HepG2 (cell line): ENCODE measurements around the gene RAB3IP.

Experiments
- CREM ChIP-seq, 2 experiments: sonication (generic) in 1 of 2; formaldehyde crosslinking in 1 of 2; IDR thresholded peaks; 2 replicates each; pipeline versions ENCODE4 v1.4.0 to v1.6.1; 2016 to 2020; ENCODE audit warnings: antibody characterized with exemption in 1 of 2, mild to moderate bottlenecking in 1 of 2, missing genetic modification reagents in 1 of 2
- CTCF ChIP-seq: sonication (generic); formaldehyde crosslinking; IDR thresholded peaks from 2 replicates; pipeline ENCODE4 v1.5.0; 2020; ENCODE audit warnings: mild to moderate bottlenecking, missing genetic modification reagents, moderate library complexity
- KDM1A ChIP-seq: IDR thresholded peaks from 2 replicates; pipeline ENCODE4 v1.6.1; 2016; ENCODE audit warnings: missing compliant biosample characterization
- NPAS2 ChIP-seq: sonication (generic); formaldehyde crosslinking; IDR thresholded peaks from 2 replicates; pipeline ENCODE4 v1.8.0; 2022; ENCODE audit warnings: mild to moderate bottlenecking, missing genetic modification reagents, borderline replicate concordance

GRCh38 chr12:69755302-69755701, 16.6 kb downstream of the RAB3IP start:
- TF ChIP-seq NPAS2 (CRISPR knock-in tag) (no peak), CREM (IDR thresholded peaks at IDR 0.05) (no peak), CREM (CRISPR knock-in tag; IDR thresholded peaks at IDR 0.05) (no peak), KDM1A (CRISPR knock-in tag) (no peak), CTCF (CRISPR knock-in tag) (no peak)
